T-cell (primary cell): ENCODE measurements around the gene EIF4G1. TPM values are rescaled to one million over a fixed set of nuclear protein-coding genes. Genes with fewer than 3 reads are reported as not detected.

Source experiments
- ATAC-seq, 4 experiments: fragments of 200-7000 bp in 3 of 4; fragments of 150-1000 bp in 1 of 4; cut with Tn5 transposase; replicated peaks in 1 of 4; 1 replicate in 3 of 4; 2 replicates in 1 of 4; pipeline ENCODE4 v1.10.0; 2021; ENCODE audit warnings: moderate library complexity in 3 of 4, mild to moderate bottlenecking in 2 of 4, moderate number of reproducible peaks in 1 of 4
- CTCF ChIA-PET, 2 donors: fragments of 300-600 bp; sonication (Branson Sonifier 250); formaldehyde crosslinking; loops; one replicate each; lab custom pipeline; 2022; ENCODE audit warnings: antibody characterized with exemption in 2 of 2; lab: Charles Lee
- POLR2A ChIA-PET, 2 donors: fragments of 300-600 bp; sonication (Branson Sonifier 250); formaldehyde crosslinking; loops; one replicate each; lab custom pipeline; 2022; ENCODE audit warnings: antibody characterized with exemption in 2 of 2; lab: Charles Lee
- DNase-seq, 35 experiments: peaks; one replicate each; pipeline versions ENCODE4 v3.0.0 to v3.0.0-alpha.2; 2013 to 2023
- H3K27ac ChIP-seq: one replicate; pipeline ENCODE4 v1.5.1; 2013; ENCODE audit warnings: low read length
- H3K27me3 ChIP-seq, 2 experiments: replicated peaks in 1 of 2; 1 replicate in 1 of 2; 2 replicates in 1 of 2; pipeline versions ENCODE4 v1.6.1 to v1.7.0; 2013; ENCODE audit warnings: low read length in 1 of 2, mixed read lengths in 1 of 2; ENCODE audit not compliant: control insufficient read depth in 2 of 2, insufficient read depth in 2 of 2; ENCODE audit errors: extremely low read depth in 1 of 2
- H3K36me3 ChIP-seq, 2 donors: 1 replicate in 1 of 2; 2 replicates in 1 of 2; pipeline versions ENCODE4 v1.6.1 to v1.7.0; 2013; ENCODE audit warnings: low read length in 1 of 2; ENCODE audit not compliant: control insufficient read depth in 2 of 2, insufficient read depth in 1 of 2; ENCODE audit errors: extremely low read depth in 1 of 2
- H3K4me1 ChIP-seq, 2 experiments: 1 replicate in 1 of 2; 2 replicates in 1 of 2; pipeline versions ENCODE4 v1.6.1 to v1.7.0; 2013; ENCODE audit warnings: low read length in 2 of 2, mixed read lengths in 1 of 2; ENCODE audit not compliant: insufficient read depth in 2 of 2, control insufficient read depth in 1 of 2; ENCODE audit errors: extremely low read depth in 1 of 2
- H3K4me3 ChIP-seq, 2 donors: 1 replicate in 1 of 2; 2 replicates in 1 of 2; pipeline versions ENCODE4 v1.5.1 to v1.7.0; 2013; ENCODE audit warnings: mild to moderate bottlenecking in 2 of 2, low read length in 1 of 2, moderate library complexity in 1 of 2; ENCODE audit not compliant: control insufficient read depth in 1 of 2; ENCODE audit errors: extremely low read depth in 1 of 2
- H3K9me3 ChIP-seq: 2 replicates; pipeline ENCODE4 v1.7.0; 2013
- H3K27ac Mint-ChIP-seq, 2 donors: one replicate each; pipeline ENCODE4 v1.8.0; 2020 to 2021; ENCODE audit warnings: mild to moderate bottlenecking in 2 of 2, mixed read lengths in 2 of 2
- H3K27me3 Mint-ChIP-seq, 2 donors: one replicate each; pipeline ENCODE4 v1.8.0; 2021 to 2022; ENCODE audit warnings: mixed read lengths in 2 of 2
- H3K36me3 Mint-ChIP-seq: one replicate; pipeline ENCODE4 v1.8.0; 2021; ENCODE audit warnings: mixed read lengths
- H3K4me1 Mint-ChIP-seq, 3 donors: one replicate each; pipeline ENCODE4 v1.8.0; 2020 to 2022; ENCODE audit warnings: mixed read lengths in 3 of 3, mild to moderate bottlenecking in 1 of 3
- H3K4me3 Mint-ChIP-seq, 3 donors: one replicate each; pipeline ENCODE4 v1.8.0; 2020 to 2022; ENCODE audit warnings: mild to moderate bottlenecking in 3 of 3, mixed read lengths in 3 of 3, moderate library complexity in 3 of 3
- H3K9me3 Mint-ChIP-seq, 3 donors: one replicate each; pipeline ENCODE4 v1.8.0; 2020 to 2022; ENCODE audit warnings: mixed read lengths in 3 of 3
- WGBS: methylation state at CpG from one replicate; pipeline ENCODE4 v1.1.5; 2013; ENCODE audit warnings: missing lambda C conversion rate; ENCODE audit not compliant: insufficient coverage; 5-methylcytosine and 5-hydroxymethylcytosine counted together
- total RNA-seq, 35 experiments: library from RNA in 6 of 35; stranded (reverse) in 6 of 35; fragments of 120-200 nt in 1 of 35; gene quantifications; one replicate each; pipeline versions ENCODE4 v1.2.1 to v1.2.4 and lab custom pipeline; 2013 to 2026

EIF4G1 gene
- total RNA-seq, 5 donors from 2014 or later (not counting 1 experiment from before 2014, with no cell fraction given) = 232 to 290 (median 271) TPM

DNA sequence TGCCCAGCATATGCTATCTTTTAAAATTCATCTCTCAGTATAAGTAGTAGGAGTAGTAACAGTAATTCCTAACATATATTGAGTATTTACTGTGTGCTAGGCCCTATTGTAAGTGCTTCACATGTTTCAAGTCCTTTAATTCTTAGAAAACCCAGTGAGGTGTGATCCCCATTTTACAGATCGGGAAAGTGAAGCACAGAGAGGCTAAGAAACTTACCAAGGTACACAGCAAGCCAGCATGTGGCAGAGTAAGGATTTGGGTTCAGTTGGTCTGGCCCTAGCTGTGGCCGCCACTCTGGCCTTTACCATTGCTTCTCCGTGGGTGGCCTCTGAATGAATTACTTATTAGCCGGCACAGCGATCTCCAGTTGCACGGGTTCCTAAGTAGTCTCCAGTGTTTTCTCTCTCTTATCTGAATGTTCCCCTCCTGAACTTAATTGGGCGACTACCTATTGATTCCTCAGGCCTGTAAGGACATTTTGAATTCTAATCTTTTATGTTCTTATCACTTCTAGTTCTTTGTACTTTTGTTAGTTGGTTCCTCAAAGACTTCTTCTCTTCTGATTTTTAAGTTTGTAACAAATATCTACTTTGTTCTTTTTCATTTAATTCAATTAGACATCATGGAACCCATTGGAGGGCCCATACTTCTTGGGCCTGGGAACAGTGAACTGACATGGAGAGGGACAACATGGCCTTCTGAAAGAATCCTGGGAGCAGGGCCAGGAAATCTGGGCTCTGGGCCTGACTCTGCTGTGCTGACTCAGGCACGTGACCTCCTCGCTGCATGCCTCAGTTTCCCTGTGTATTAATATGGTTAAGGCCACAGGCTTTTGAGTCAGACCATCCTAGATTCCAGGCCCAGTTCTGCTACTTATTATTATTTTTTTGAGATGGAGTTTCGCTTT, 35.4 kb downstream of the EIF4G1 start:
- ATAC-seq = no peak
- DNase-seq = no peak
- Mint-ChIP-seq H3K9me3 (no peaks in the 10 kb centered on the region), H3K27me3 (no peaks in the 10 kb centered on the region), H3K36me3 (no peaks in the 10 kb centered on the region), H3K4me1 (peaks cover 0 to 4% (median 0%) of the 10 kb centered on the region in 3 donors), H3K4me3 (no peak overlapping the region), H3K27ac (no peak overlapping the region)
- no peak overlapping the region for H3K27ac ChIP-seq
- peaks cover 0 to 10% of the 10 kb centered on the region in 2 experiments for H3K4me1 ChIP-seq
- ChIA-PET POLR2A (no interaction called here), CTCF (no interaction called here)
- peaks cover 0 to 3% of the 10 kb centered on the region in 2 experiments for H3K27me3 ChIP-seq
- H3K36me3 ChIP-seq = no peaks in the 10 kb centered on the region
- WGBS = no CpG with 5 or more reads among the region's 10 CpGs
- H3K4me3 ChIP-seq = no peak overlapping the region
- H3K9me3 ChIP-seq = no peaks in the 10 kb centered on the region

DNA sequence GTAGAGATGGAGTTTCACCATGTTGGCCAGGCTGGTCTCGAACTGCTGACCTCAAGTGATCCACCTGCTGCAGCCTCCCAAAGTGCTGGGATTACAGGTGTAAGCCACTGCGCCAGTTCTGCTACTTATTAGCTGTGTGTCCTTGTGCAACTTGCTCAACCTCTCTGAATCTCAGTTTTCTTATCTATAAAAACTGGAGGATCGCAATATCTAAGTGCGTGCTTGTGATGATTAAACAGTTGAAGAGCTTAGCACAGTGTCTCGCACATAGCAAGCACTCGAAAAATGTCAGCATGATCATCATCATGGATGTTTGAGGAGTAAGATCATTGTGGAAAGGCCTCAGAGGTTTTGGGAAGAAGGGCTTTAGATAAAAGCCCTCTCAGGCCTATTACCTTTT, 36.2 kb downstream of the EIF4G1 start:
- DNase-seq (no peak), ATAC-seq (no peak)
- no peaks in the 10 kb centered on the region for H3K9me3 ChIP-seq
- Mint-ChIP-seq H3K27me3 (no peaks in the 10 kb centered on the region), H3K4me1 (peaks cover 0 to 4% (median 0%) of the 10 kb centered on the region in 3 donors), H3K9me3 (no peaks in the 10 kb centered on the region), H3K4me3 (no peak overlapping the region), H3K36me3 (no peaks in the 10 kb centered on the region), H3K27ac (no peak overlapping the region)
- peaks cover 0 to 3% of the 10 kb centered on the region in 2 experiments for H3K27me3 ChIP-seq
- ChIA-PET CTCF (interaction anchor here in 1 of 2 donors (1.1 kb wide), 1 partner anchor 21 kb away, joined by 4 read pairs; no protein-coding TSS in a partner anchor), POLR2A (no interaction called here)
- peaks cover 0 to 10% of the 10 kb centered on the region in 2 experiments for H3K4me1 ChIP-seq
- no peaks in the 10 kb centered on the region for H3K36me3 ChIP-seq
- H3K4me3 ChIP-seq = no peak overlapping the region
- no peak overlapping the region for H3K27ac ChIP-seq
- 100% methylated on average over 3 of the region's 6 CpGs for WGBS

DNA sequence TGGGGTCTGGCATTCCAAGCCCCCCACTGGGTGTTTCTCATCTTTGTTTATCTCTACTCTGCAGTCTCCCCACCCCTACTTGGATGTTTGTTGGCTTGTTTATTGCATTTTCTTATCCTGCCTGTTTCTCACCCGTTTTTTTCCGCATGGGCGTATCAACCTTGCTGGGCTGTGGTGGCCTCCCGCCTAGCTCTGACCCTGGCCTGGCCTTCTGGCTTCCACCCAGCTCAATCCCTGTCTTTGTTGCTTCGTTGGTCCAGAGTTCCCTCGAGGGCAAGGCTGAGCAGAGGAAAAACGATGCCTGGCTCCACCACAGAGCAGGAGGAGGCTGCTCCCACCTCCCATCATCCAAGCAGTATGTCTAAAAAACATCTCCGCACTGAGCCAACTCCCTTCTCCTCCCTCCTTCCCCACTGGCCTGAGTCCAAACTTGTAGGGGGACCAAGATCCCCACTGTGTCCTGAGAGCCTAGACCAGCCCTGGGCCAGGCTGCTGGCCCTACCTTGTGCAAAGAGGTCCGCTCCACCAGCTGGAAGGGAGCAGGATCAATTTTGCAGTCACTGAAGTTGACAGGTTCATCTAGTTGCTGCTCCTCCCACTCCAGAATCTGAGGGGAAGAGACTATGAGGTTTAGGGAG, 37.2 kb downstream of the EIF4G1 start:
- no peak for DNase-seq
- no peaks in the 10 kb centered on the region for H3K9me3 Mint-ChIP-seq
- Histone ChIP-seq H3K27ac (no peak overlapping the region), H3K9me3 (no peaks in the 10 kb centered on the region), H3K36me3 (no peaks in the 10 kb centered on the region), H3K4me1 (peaks cover 0 to 10% of the 10 kb centered on the region in 2 experiments), H3K27me3 (peaks cover 0 to 3% of the 10 kb centered on the region in 2 experiments), H3K4me3 (no peak overlapping the region)
- POLR2A ChIA-PET = no interaction called here
- H3K4me3 Mint-ChIP-seq = no peak overlapping the region
- WGBS = 75% methylated on average over 7 of the region's 9 CpGs
- no peaks in the 10 kb centered on the region for H3K36me3 Mint-ChIP-seq
- no peak for ATAC-seq
- no peaks in the 10 kb centered on the region for H3K27me3 Mint-ChIP-seq
- peaks cover 0 to 4% (median 0%) of the 10 kb centered on the region in 3 donors for H3K4me1 Mint-ChIP-seq
- no peak overlapping the region for H3K27ac Mint-ChIP-seq
- CTCF ChIA-PET = interaction anchor here in 1 of 2 donors (1.1 kb wide), 1 partner anchor 20 kb away, joined by 4 read pairs; no protein-coding TSS in a partner anchor

DNA sequence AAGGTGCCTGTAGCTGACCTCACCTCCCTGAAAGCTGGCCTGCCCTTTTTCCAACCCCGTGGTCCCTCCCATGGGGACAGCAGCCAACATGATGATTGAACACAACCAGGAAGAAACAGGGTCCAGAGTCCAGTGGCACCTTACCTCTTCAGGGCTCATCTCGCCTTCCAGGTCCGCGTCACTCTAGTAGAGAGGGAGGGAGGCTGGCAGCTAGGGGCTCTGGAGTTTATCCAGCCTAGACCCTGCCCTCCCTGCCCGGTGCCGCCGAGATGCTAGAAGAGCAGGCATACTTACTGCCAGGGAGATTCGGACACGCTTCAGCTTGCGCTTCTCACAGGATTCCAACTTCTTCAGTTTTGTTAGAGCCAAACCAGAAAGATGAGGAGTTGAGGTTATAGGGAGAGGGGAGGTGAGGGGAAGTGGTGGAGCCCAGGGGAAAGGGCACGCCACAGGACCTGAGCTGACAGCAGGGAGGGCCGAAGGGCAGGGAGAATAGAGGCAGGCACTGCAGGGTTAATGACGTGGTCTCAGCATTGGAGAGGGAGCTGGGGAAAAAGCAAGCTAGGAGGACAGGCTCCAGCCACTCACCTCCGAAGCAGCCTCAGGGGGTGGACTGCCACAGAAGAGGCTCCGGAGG, 37.9 kb downstream of the EIF4G1 start:
- H3K36me3 Mint-ChIP-seq = no peaks in the 10 kb centered on the region
- Histone ChIP-seq H3K4me1 (peaks cover 0 to 10% of the 10 kb centered on the region in 2 experiments), H3K27ac (no peak overlapping the region), H3K36me3 (no peaks in the 10 kb centered on the region), H3K4me3 (no peak overlapping the region), H3K27me3 (peaks cover 0 to 3% of the 10 kb centered on the region in 2 experiments), H3K9me3 (no peaks in the 10 kb centered on the region)
- ChIA-PET CTCF (interaction anchor here in 1 of 2 donors (0.6 to 1.2 kb wide), 2 partner anchors 162 to 1297 kb away, joined by 3 read pairs; no protein-coding TSS in a partner anchor), POLR2A (no interaction called here)
- H3K27ac Mint-ChIP-seq = no peak overlapping the region
- no peaks in the 10 kb centered on the region for H3K9me3 Mint-ChIP-seq
- DNase-seq (no peak), ATAC-seq (no peak)
- peaks cover 0 to 4% (median 0%) of the 10 kb centered on the region in 3 donors for H3K4me1 Mint-ChIP-seq
- no peak overlapping the region for H3K4me3 Mint-ChIP-seq
- WGBS = 91% methylated on average over 11 of the region's 15 CpGs
- H3K27me3 Mint-ChIP-seq = no peaks in the 10 kb centered on the region

DNA sequence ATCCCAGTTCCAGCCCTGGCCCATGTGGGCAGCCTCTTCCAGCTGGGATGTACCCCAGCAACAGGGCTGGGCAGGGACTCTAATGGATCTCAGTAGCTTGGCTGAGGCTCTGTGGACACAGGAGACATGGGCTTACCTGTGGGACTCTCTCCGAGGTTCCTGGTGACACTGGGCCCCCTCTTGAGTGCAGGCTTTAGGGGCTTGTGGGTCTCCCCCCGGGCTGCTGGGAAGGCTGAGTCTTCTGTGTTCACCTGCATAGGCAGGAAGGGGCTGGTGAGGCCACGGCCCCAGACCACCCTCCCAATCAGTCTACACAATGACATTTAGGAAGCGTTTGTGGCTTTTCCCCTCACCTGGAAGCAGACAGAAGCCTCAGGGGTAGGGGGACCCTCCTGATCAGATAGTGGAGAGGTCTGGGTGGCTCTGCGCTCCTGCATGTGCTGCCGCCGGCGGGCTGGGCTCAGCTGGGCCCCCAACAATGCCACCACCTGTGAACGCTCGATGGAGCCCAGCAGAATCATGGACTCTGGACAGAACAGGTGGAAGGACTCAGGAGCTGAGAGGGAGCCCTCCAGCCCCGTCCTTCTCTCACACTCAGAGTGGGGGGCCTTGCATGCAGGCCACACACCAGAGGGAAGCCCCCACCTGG, 38.6 kb downstream of the EIF4G1 start:
- no peak overlapping the region for H3K27ac Mint-ChIP-seq
- DNase-seq (no peak), ATAC-seq (no peak)
- ChIA-PET CTCF (interaction anchor here in 1 of 2 donors (0.6 to 1.2 kb wide), 4 partner anchors 10 to 1298 kb away, joined by 3 to 4 read pairs (median 3); no protein-coding TSS in a partner anchor), POLR2A (no interaction called here)
- no peaks in the 10 kb centered on the region for H3K9me3 Mint-ChIP-seq
- H3K4me1 Mint-ChIP-seq = peaks cover 0 to 4% (median 0%) of the 10 kb centered on the region in 3 donors
- peaks cover 0 to 3% of the 10 kb centered on the region in 2 experiments for H3K27me3 ChIP-seq
- H3K4me1 ChIP-seq = peaks cover 0 to 10% of the 10 kb centered on the region in 2 experiments
- 89% methylated on average over 3 of the region's 11 CpGs for WGBS
- no peak overlapping the region for H3K27ac ChIP-seq
- H3K9me3 ChIP-seq = no peaks in the 10 kb centered on the region
- no peak overlapping the region for H3K4me3 ChIP-seq
- H3K36me3 Mint-ChIP-seq = no peaks in the 10 kb centered on the region
- no peaks in the 10 kb centered on the region for H3K36me3 ChIP-seq
- no peak overlapping the region for H3K4me3 Mint-ChIP-seq
- no peaks in the 10 kb centered on the region for H3K27me3 Mint-ChIP-seq
